ENCODE data around the gene DGKH.

- TF ChIP-seq IKZF2 (IDR thresholded peaks at IDR 0.05) (no peak), USF2 (IDR thresholded peaks at IDR 0.05; ENCODE audit: borderline replicate concordance, low read depth, low read length) (no peak), RFX5 (IDR thresholded peaks at IDR 0.05; ENCODE audit: low read depth, low read length) (no peak)
These were observed 39.4 kb upstream of the DGKH start for GRCh38 chr13:42009057-42009456.
